BE2C (cell line): ENCODE measurements around the gene CFTR.
"Not testable (repeated sequence)": the region's sequence is repeated elsewhere in the genome, so short reads cannot be mapped to it uniquely, and the experiment has no call there.

Source experiments
- DNase-seq: peaks from one replicate; pipeline ENCODE4 v3.0.0-alpha.2; 2020
- H3K27me3 ChIP-seq: fragments of 250-450 bp; sonication (Bioruptor Pico); 2 replicates; pipeline ENCODE4 v1.5.1; 2020; ENCODE audit warnings: mild to moderate bottlenecking
- H3K36me3 ChIP-seq: fragments of 250-450 bp; sonication (Bioruptor Pico); 2 replicates; pipeline ENCODE4 v1.5.1; 2020; ENCODE audit warnings: mild to moderate bottlenecking
- H3K4me1 ChIP-seq: fragments of 250-450 bp; sonication (Bioruptor Pico); 2 replicates; pipeline ENCODE4 v1.5.1; 2020
- H3K4me3 ChIP-seq: 2 replicates; pipeline ENCODE4 v1.5.1; 2011; ENCODE audit warnings: low read depth, low read length
- H3K9me3 ChIP-seq: fragments of 250-450 bp; sonication (Bioruptor Pico); 2 replicates; pipeline ENCODE4 v1.5.1; 2020
- CTCF ChIP-seq: IDR thresholded peaks from 2 replicates; pipeline ENCODE4 v1.5.1; 2012; ENCODE audit warnings: mild to moderate bottlenecking, low read depth, low read length

Gene CFTR

GRCh38 chr7:117505238-117505637, 25.4 kb downstream of the CFTR start:
- H3K4me1 ChIP-seq = no peaks in the 10 kb centered on the region
- DNase-seq = no peak
- H3K9me3 ChIP-seq = no peaks in the 10 kb centered on the region
- no peak overlapping the region for H3K4me3 ChIP-seq
- no peaks in the 10 kb centered on the region for H3K36me3 ChIP-seq
- no peak for TF ChIP-seq CTCF
- H3K27me3 ChIP-seq = no peaks in the 10 kb centered on the region; the same call in 1 of the 2 replicates

GRCh38 chr7:117508676-117509075, 28.9 kb downstream of the CFTR start:
- no peak for TF ChIP-seq CTCF
- no peaks in the 10 kb centered on the region for H3K9me3 ChIP-seq

GRCh38 chr7:117517194-117517593, 37.4 kb downstream of the CFTR start:
- not testable (repeated sequence) for DNase-seq, H3K4me1 ChIP-seq, H3K27me3 ChIP-seq, H3K9me3 ChIP-seq, H3K36me3 ChIP-seq, H3K4me3 ChIP-seq

More at GRCh38 chr7:117508676-117509075, 28.9 kb downstream of the CFTR start:
- H3K36me3 ChIP-seq = no peaks in the 10 kb centered on the region
- no peaks in the 10 kb centered on the region; the same call in 1 of the 2 replicates for H3K27me3 ChIP-seq
- H3K4me1 ChIP-seq = no peaks in the 10 kb centered on the region
- no peak overlapping the region for H3K4me3 ChIP-seq
- DNase-seq = no peak

GRCh38 chr7:117530390-117530789, 50.6 kb downstream of the CFTR start:
- Histone ChIP-seq H3K36me3 (no peaks in the 10 kb centered on the region), H3K4me1 (no peaks in the 10 kb centered on the region), H3K4me3 (no peak overlapping the region), H3K27me3 (no peaks in the 10 kb centered on the region), H3K9me3 (no peaks in the 10 kb centered on the region)
- DNase-seq = no peak
- no peak for TF ChIP-seq CTCF

- Histone ChIP-seq H3K27me3 (no peaks in the 10 kb centered on the region), H3K4me3 (no peak overlapping the region), H3K4me1 (no peaks in the 10 kb centered on the region), H3K36me3 (no peaks in the 10 kb centered on the region), H3K9me3 (no peaks in the 10 kb centered on the region)
- TF ChIP-seq CTCF = no peak
- DNase-seq = no peak
These were observed 51.9 kb downstream of the CFTR start for GRCh38 chr7:117531595-117532244.

- H3K4me1 ChIP-seq = no peaks in the 10 kb centered on the region
- TF ChIP-seq CTCF = no peak
- no peak overlapping the region for H3K4me3 ChIP-seq
- H3K9me3 ChIP-seq = no peaks in the 10 kb centered on the region
- H3K27me3 ChIP-seq = no peaks in the 10 kb centered on the region
- H3K36me3 ChIP-seq = no peaks in the 10 kb centered on the region
- DNase-seq = no peak
These were observed 58.2 kb downstream of the CFTR start for GRCh38 chr7:117538053-117538452.

GRCh38 chr7:117544061-117544460, 64.2 kb downstream of the CFTR start:
- Histone ChIP-seq H3K4me3 (no peak overlapping the region), H3K36me3 (no peaks in the 10 kb centered on the region), H3K27me3 (peaks cover 3% of the 10 kb centered on the region; the same call in 1 of the 2 replicates), H3K4me1 (no peaks in the 10 kb centered on the region), H3K9me3 (no peaks in the 10 kb centered on the region)
- no peak for TF ChIP-seq CTCF
- DNase-seq = no peak
